CD4-positive, alpha-beta T cell treated with Interleukin-15 for 1 hour (primary cell): ENCODE data around the gene OGDH.

Experiments
- DNase-seq: peaks from one replicate; pipeline ENCODE4 v3.0.0-alpha.2; 2020

OGDH gene

DNA sequence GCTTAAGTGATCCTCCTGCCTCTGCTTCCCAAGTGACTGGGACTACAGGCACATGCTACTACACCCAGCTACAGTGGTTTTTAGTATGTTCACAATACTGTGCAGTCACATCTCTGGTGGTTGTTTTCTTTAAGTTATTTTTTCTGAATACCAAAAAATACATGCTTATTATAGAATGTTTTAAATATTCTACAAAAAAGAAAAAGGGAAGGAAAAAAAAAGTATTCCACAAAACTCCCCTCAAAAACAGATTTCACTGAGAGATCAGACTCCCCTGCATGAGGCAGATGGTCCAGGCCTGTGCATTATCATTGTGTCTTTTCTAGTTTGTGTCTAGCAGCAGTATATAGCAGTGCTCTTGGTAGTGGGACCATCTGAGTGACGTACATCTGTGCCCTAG is 36.8 kb downstream of the OGDH start:
- DNase-seq: no peak

- DNase-seq: no peak
These were observed 38.8 kb downstream of the OGDH start for GRCh38 chr7:44645254-44645653.

- no peak for DNase-seq
These were observed 39.3 kb downstream of the OGDH start for GRCh38 chr7:44645696-44646095.

DNA sequence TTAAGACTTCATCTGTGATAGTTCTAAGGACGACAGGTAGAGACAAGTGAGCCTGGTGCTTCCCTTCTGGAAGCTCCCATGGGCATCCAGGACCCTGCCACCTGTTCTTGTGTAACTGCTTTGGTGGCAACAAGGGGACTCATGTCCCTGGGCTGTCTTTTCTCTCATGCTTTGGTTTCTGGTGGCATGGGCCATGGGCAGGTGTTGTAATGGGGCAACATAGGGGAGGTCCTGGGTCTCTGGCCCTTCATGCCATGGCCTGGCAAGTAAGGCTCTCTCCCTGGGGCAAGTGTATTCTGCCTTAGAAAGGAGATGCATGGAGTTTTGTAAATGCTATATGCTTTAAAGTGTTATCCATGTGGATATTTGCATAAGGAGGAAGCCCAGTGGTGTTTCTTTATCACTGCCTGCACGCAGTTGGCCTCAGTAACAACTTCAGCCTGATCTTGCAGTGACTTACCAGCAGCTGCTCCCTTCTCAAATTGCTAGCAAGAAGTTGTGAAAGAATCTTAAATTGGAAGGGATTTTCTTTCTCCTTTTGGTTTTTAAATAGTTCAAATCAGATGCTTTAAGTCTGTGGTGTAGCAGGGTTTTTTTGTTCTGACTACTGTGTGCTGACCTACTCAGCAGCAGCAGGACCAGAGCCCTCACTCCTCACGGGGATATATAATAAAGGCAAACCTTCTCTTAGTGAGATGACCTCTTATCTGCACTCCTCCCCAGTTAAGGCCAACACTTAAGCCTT is 39.9 kb downstream of the OGDH start:
- DNase-seq: no peak

DNA sequence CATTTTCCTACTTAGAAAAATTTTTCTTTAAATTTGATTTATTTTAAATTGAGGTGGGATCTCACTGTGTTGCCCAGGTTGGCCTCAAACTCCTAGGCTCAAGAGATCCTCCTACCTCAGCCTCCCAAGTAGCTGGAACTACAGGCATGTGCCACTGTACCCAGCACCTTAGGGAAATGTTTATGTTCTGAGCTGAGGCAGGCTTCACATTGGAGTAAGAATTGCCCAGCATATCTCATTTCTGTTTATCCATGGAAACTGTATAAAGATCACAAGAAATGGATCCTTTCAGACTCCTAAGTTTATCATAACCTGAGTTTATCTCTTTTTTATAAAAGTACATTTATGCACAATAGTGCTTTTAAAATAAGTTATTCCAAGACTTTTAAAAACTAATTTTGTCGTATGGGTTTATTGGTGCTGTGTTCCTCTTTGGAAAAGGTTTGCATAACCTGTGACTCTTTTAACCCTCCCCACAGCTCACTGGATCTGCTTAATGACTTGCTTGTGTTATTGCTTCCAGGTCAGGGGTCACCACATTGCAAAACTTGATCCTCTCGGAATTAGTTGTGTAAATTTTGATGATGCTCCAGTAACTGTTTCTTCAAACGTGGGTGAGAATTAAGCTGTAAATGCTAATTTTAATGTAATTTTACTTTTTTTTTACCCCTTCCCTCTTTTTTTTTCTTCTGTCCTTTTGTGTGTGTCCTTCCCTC is 40.7 kb downstream of the OGDH start:
- DNase-seq: no peak

- DNase-seq: no peak
These were observed 41.7 kb downstream of the OGDH start for GRCh38 chr7:44647981-44648714.

DNA sequence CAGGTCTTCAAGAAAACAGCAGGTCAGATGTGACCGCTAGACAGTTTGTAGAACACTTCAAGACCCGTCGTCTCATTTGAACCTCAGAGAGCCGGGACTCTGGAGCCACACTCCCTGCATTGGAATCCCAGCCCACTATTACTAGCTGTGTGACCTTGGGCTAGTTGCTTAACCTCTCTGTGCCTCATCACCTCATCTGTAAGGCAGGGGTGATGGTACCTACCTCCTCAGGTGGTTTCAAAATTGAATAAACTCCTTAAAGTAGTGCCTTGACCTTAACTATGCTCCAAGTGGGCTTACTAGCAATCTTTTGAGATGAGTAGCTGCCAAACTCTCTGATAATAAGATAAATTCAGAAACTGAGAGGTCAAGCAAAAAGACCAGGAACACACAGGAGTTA is 43.8 kb downstream of the OGDH start:
- no peak for DNase-seq

DNA sequence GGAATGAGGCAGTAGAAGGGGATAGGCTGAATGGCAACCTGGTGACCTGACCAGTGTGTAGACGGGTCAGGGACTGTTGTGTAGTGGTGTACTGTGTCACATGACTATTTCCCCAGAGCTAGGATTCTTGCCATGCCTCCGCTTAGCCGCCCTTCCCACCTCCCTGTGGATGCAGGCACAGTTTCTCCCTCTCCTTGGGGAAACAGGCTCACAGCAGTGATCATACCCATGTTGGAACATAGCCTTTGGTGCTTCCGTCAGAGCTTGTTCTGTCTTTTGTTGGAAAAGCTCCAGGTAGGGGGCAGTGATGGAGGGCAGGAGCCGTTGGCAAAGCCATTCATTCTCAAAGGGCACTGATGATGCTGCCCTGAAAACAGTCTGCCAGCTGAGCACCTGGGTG is 44.3 kb downstream of the OGDH start:
- no peak for DNase-seq

DNA sequence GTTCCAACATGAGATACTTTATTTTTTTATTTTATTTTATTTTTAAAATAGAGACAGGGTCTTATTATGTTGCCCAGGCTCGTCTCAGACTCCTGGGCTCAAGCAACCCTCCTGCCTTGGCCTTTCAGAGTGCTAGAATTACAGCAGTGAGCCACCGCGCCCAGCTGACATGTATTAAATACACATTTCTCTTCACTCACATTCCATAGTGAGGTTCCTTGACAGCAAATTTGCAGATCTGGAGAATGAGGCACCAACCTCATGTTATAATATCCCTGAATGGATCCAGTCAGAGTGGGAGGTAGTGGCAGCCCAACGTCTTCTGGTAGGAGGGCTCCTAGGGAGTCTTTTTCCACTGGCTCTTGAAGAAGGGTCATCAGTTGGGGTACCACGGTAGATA is 46.1 kb downstream of the OGDH start:
- no peak for DNase-seq

- DNase-seq: no peak
These were observed 47.9 kb downstream of the OGDH start for GRCh38 chr7:44654255-44654796.

- no peak for DNase-seq
These were observed 48.9 kb downstream of the OGDH start for GRCh38 chr7:44655341-44655740.

DNA sequence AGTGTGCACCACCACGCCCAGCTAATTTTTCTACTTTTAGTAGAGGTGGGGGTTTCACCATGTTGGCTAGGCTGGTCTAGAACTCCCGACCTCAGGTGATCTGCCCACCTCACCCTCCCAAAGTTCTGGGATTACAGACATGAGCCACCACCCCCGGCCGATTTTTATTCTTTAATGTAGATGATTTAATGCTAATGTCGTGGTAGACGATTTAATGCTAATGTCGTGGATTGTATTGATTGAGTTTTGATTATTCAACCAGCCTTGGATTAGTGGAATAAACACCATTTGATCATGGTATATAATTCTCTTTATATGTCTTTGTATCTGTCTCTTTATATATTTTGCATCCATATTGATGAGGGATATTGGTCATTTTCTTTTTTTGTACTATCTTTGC is 52.6 kb downstream of the OGDH start:
- no peak for DNase-seq

GRCh38 chr7:44661233-44661632 is 54.8 kb downstream of the OGDH start:
- no peak for DNase-seq

DNA sequence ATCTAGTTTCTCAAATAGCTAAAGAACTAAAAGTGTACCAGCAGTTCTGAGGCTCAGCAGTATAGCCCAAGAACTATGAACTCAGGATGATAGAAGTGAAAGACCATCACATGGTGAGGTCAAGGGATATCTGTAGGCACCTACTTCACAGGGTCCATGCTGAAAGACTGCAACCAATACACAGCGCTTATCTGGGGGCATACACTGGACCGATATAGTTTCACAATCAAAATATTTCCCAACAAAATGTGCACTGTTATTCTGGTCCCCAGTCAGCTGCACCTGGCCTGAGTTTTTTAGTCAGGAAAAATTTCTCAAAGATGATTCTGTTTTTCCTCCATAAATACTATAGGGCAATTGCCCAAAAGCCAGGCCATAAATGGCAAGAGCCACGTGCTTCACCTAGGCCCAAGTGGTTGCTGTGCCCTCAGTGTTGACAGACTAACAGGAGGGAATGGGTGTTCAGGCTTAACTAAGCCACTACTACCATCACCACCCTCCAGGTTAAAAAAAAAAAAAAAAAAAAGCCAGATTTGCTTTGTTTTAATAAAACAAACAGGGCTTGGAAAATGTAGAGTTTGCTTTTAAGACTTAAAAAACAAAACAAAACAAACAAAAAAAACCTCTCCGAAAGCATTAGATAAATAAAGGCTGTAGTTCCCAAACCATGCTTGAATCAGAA is 58.5 kb downstream of the OGDH start:
- no peak for DNase-seq

- no peak for DNase-seq
These were observed 59.2 kb downstream of the OGDH start for GRCh38 chr7:44665531-44666213.

DNA sequence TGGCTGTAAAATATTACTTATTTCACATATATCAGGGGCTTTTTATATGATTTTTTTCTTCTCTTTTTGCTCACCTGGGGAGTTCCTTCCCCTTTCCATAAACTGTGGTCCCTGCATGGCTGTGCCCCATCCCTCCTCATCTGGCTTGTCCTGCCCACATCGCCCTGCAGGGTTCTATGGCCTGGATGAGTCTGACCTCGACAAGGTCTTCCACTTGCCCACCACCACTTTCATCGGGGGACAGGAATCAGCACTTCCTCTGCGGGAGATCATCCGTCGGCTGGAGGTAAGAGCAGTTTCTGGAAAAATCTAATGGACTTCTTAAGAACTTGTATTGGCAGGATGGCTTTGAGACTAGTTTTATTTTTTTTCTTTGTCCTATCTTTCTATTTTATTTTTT is 60.1 kb downstream of the OGDH start:
- DNase-seq: no peak

DNA sequence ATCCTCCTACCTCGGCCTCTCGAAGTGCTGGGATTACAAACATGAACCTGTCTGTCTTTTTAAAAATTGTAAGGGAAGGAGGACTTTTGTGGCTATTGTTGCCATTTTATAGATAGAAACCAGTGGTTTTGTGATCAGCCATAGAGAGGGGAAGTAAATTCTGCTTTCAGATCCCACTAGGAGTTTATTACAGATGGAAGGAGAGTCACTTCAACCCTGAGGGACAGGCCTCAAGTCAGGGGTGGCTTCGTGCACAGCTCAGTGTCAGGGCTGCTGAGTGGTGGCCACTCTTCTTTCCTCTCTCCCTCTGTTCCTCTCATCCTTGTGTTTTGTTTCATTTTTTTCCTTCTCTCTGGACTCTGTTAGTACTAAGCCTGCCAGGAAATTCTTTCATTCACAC is 60.8 kb downstream of the OGDH start:
- DNase-seq: no peak

DNA sequence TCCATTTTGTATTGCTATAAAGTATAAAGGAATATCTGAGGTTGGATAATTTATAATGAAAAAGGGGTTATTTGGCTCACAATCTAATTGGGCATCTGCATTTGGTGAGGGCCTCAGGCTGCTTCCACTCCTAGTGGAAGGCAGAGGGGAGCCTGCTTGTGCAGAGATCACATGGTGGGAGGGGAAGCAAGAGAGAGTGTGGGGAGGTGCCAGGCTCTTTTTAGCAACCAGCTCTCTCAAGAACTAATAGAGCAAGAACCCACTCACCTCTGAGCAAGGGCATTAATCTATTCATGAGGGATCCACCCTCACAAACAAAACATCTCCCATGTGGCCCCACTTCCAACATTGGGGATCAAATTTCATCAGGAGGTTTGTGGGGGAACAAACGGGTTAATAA is 64.6 kb downstream of the OGDH start:
- no peak for DNase-seq

DNA sequence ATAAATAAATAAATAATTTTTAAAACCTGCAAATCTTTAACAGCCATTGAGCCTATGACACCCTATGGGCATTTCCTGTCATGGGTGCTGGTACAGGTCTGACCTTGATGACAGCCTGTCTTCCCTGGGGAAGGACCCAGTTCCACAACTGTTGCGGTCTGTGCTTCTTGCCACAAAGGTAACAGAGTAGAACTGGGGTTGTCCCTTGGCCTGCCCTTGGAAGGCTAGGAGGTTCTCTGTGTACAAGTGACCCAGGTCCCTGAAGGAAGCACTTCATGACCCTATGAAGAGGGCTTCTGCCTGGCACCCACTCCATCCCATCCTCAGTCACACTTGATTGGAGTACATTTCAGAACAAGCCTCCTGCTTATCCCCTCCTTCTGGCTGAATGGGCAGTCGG is 66.9 kb downstream of the OGDH start:
- no peak for DNase-seq

DNA sequence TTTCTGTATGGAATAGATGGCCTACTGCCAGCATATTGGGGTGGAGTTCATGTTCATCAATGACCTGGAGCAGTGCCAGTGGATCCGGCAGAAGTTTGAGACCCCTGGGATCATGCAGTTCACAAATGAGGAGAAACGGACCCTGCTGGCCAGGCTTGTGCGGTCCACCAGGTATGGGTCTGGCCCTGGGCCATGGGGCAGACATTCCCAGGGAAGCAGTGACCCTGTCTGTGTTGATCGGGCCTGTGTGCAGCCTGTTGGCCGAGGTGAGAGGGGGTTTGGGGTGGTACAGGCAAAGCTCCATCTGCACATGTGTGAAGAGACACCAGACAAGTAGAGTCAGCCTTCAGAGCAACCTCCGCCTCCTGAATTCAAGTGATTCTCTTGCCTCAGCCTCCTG is 67.3 kb downstream of the OGDH start:
- DNase-seq: no peak

- DNase-seq: no peak
These were observed 68.0 kb downstream of the OGDH start for GRCh38 chr7:44674381-44674780.

GRCh38 chr7:44676776-44677175 is 70.3 kb downstream of the OGDH start:
- no peak for DNase-seq

- no peak for DNase-seq
These were observed 71.7 kb downstream of the OGDH start for GRCh38 chr7:44678101-44678470.
